Prostate gland (tissue), 2 donors: ENCODE measurements around the gene ADAMTSL2.

Experiments
- CTCF ChIP-seq, 4 experiments: fragments of 200-600 bp in 2 of 4; fragments of 450-650 bp in 2 of 4; sonication (generic) in 2 of 4; IDR thresholded peaks; 1 replicate in 3 of 4; 2 replicates in 1 of 4; pipeline ENCODE4 v1.5.1; 2016 to 2019; ENCODE audit warnings: antibody characterized with exemption in 4 of 4, mild to moderate bottlenecking in 2 of 4, moderate library complexity in 2 of 4
- POLR2AphosphoS5 ChIP-seq: sonication (generic); formaldehyde crosslinking; IDR thresholded peaks from one replicate; pipeline ENCODE4 v1.6.1; 2017; ENCODE audit warnings: antibody characterized with exemption

DNA sequence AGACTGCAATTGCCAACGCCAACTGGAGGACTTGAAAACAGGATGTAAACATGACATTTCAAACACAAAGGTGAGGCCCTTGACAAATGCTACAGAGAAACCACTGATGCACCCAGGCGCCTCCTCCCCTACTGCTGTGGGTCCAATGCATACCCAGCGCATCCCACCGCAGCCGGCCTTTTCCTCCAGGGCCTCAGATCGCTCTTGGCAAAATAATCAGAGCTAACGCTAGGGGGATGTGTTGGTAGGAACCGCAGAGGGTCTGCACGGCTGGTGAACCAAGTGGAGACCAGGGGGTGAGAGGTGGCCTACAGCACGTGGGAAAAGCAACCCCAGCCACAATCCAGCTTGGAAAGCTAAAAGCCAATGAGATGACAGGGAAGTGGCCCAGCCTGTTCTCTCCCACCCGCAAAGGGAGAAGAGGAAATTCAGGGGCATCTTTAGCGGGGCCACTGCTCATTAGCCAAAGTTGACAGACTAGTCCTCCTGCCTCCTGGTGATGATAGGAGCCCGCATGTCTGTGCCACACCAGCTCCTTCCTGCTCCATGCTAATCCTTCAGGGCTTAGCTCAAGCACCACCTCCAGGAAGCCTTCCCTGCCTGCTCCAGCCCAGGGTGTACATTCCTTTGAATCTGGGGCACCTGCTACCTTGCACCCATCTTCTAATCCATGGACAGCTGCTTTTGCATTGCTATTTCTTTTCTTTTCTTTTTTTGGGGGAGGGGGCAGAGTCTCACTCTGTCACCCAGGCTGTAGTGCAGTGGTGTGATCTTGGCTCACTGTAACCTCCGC lies 68.8 kb downstream of the ADAMTSL2 start:
- TF ChIP-seq CTCF (IDR thresholded peaks at IDR 0.05) (no peak), POLR2AphosphoS5 (no peak)
